WTC11 (cell line): Measurements from ENCODE around the gene DNAJC8.

Experiments
- ESRRA ChIP-seq: sonication (generic); formaldehyde crosslinking; IDR thresholded peaks from 2 replicates; pipeline ENCODE4 v1.8.1; 2022; ENCODE audit warnings: mild to moderate bottlenecking, missing genetic modification reagents, borderline replicate concordance
- NR3C1 ChIP-seq: sonication (generic); formaldehyde crosslinking; conservative IDR thresholded peaks from 2 replicates; pipeline ENCODE4 v1.8.1; 2023; ENCODE audit warnings: low read depth, mild to moderate bottlenecking, missing genetic modification reagents
- RELA ChIP-seq: sonication (generic); formaldehyde crosslinking; IDR thresholded peaks from 2 replicates; pipeline ENCODE4 v1.8.1; 2022; ENCODE audit warnings: missing genetic modification reagents, mild to moderate bottlenecking, borderline replicate concordance
- ZNF121 ChIP-seq: sonication (generic); formaldehyde crosslinking; IDR thresholded peaks from 2 replicates; pipeline ENCODE4 v1.8.0; 2023; ENCODE audit warnings: missing genetic modification reagents
- ZNF138 ChIP-seq: sonication (generic); formaldehyde crosslinking; conservative IDR thresholded peaks from 2 replicates; pipeline ENCODE4 v1.8.1; 2022; ENCODE audit warnings: mild to moderate bottlenecking, moderate library complexity, missing genetic modification reagents
- TF ChIP-seq, protein P1 (sequence below): fragments of 200-600 bp; IDR thresholded peaks from 2 replicates; pipeline ENCODE4 v1.8.0; 2022; ENCODE audit warnings: antibody characterized with exemption
- TF ChIP-seq, protein P2 (sequence below): sonication (generic); formaldehyde crosslinking; IDR thresholded peaks from 2 replicates; pipeline ENCODE4 v1.8.0; 2022; ENCODE audit warnings: mild to moderate bottlenecking, missing genetic modification reagents
- TF ChIP-seq, protein P3 (sequence below): sonication (generic); formaldehyde crosslinking; IDR thresholded peaks from 2 replicates; pipeline ENCODE4 v1.8.1; 2023; ENCODE audit warnings: mild to moderate bottlenecking, missing genetic modification reagents

DNA sequence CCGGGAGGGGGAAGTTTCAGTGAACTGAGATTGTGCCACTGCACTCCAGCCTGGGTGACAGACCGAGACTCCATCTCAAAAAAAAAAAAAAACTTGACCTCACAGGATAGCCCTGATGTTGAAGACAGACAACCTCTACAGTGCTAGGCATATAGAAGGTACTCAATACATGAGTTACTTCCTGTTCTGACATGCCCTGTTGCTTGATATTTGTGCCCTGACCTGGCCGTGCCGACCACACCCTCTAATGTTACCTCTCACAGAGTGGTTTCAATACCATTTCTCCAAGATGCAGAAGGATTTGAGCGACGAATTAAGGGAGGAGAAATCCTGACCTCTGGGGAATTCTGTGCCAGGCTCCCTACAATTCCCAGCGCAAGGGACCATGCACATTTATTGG, 61.6 kb downstream of the DNAJC8 start:
- TF ChIP-seq, protein P1, sequence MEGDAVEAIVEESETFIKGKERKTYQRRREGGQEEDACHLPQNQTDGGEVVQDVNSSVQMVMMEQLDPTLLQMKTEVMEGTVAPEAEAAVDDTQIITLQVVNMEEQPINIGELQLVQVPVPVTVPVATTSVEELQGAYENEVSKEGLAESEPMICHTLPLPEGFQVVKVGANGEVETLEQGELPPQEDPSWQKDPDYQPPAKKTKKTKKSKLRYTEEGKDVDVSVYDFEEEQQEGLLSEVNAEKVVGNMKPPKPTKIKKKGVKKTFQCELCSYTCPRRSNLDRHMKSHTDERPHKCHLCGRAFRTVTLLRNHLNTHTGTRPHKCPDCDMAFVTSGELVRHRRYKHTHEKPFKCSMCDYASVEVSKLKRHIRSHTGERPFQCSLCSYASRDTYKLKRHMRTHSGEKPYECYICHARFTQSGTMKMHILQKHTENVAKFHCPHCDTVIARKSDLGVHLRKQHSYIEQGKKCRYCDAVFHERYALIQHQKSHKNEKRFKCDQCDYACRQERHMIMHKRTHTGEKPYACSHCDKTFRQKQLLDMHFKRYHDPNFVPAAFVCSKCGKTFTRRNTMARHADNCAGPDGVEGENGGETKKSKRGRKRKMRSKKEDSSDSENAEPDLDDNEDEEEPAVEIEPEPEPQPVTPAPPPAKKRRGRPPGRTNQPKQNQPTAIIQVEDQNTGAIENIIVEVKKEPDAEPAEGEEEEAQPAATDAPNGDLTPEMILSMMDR, result no peak
- TF ChIP-seq RELA, result no peak
- TF ChIP-seq ESRRA (CRISPR knock-in tag), result no peak
- no peak for TF ChIP-seq ZNF121 (CRISPR knock-in tag)
- TF ChIP-seq, protein P2, sequence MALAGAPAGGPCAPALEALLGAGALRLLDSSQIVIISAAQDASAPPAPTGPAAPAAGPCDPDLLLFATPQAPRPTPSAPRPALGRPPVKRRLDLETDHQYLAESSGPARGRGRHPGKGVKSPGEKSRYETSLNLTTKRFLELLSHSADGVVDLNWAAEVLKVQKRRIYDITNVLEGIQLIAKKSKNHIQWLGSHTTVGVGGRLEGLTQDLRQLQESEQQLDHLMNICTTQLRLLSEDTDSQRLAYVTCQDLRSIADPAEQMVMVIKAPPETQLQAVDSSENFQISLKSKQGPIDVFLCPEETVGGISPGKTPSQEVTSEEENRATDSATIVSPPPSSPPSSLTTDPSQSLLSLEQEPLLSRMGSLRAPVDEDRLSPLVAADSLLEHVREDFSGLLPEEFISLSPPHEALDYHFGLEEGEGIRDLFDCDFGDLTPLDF (CRISPR knock-in tag), result no peak
- TF ChIP-seq, protein P3, sequence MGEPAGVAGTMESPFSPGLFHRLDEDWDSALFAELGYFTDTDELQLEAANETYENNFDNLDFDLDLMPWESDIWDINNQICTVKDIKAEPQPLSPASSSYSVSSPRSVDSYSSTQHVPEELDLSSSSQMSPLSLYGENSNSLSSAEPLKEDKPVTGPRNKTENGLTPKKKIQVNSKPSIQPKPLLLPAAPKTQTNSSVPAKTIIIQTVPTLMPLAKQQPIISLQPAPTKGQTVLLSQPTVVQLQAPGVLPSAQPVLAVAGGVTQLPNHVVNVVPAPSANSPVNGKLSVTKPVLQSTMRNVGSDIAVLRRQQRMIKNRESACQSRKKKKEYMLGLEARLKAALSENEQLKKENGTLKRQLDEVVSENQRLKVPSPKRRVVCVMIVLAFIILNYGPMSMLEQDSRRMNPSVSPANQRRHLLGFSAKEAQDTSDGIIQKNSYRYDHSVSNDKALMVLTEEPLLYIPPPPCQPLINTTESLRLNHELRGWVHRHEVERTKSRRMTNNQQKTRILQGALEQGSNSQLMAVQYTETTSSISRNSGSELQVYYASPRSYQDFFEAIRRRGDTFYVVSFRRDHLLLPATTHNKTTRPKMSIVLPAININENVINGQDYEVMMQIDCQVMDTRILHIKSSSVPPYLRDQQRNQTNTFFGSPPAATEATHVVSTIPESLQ (CRISPR knock-in tag), result no peak
- no peak for TF ChIP-seq ZNF138 (CRISPR knock-in tag)
- TF ChIP-seq NR3C1, result no peak
